ENCODE results near the gene GDF9. TPM values are rescaled to one million over a fixed set of nuclear protein-coding genes. Genes with fewer than 3 reads are reported as not detected.

GDF9 gene
- total RNA-seq, 1 donor = 0.18 TPM

GRCh38 chr5:132840313-132840712 lies 26.0 kb downstream of the GDF9 start:
- no peak for TF ChIP-seq CTCF (IDR thresholded peaks at IDR 0.05; ENCODE audit: insufficient read depth, low read length)
- DNase-seq (ENCODE audit: low read depth) = no peak
- no peak overlapping the region for H3K4me3 ChIP-seq (ENCODE audit: low read depth, low read length)

DNA sequence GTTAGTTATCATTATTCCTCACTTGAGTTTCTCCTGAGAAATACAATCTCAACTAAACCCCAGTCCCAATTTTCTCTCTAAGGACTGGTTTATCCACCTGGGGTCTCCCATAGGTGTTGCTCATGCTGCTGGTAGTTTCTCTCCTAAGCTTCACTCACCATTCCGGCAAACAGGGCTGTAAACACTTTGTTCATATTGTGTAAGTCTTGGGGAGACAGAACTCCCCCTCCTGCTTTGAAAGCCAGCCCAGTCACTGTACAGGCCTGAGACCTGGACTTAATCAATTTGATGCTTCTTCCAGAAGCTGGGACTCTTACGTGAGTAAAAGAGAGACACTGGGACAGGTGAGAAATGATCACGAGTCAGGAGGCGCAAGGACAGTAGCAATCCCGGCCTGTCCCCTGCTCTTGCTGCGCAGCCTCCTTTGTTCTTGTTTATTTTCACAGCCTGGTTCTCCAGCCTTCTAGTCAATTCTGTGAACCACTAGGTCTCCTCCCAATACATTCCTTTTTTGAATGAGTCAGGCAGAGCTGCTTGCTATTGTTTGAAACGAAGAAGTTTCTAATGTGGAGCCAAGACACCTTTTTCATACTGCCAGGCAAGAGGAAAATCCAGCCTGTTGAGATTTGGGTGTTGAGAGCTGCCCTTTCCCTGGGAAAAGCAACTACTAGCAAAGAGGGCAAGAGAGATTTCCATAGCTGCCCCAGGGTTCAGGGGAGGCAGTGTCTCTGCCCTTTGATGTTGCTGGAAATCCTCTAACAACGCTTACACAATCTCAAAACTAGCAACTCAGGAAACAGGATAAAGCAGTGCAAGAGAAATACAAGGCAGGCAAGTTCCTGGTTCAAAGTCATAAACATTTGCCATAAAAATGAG lies 26.6 kb downstream of the GDF9 start:
- H3K4me3 ChIP-seq (ENCODE audit: low read depth, low read length) = no peak overlapping the region
- no peak for TF ChIP-seq CTCF (IDR thresholded peaks at IDR 0.05; ENCODE audit: insufficient read depth, low read length)
- DNase-seq (ENCODE audit: low read depth) = peak; percentile 82

DNA sequence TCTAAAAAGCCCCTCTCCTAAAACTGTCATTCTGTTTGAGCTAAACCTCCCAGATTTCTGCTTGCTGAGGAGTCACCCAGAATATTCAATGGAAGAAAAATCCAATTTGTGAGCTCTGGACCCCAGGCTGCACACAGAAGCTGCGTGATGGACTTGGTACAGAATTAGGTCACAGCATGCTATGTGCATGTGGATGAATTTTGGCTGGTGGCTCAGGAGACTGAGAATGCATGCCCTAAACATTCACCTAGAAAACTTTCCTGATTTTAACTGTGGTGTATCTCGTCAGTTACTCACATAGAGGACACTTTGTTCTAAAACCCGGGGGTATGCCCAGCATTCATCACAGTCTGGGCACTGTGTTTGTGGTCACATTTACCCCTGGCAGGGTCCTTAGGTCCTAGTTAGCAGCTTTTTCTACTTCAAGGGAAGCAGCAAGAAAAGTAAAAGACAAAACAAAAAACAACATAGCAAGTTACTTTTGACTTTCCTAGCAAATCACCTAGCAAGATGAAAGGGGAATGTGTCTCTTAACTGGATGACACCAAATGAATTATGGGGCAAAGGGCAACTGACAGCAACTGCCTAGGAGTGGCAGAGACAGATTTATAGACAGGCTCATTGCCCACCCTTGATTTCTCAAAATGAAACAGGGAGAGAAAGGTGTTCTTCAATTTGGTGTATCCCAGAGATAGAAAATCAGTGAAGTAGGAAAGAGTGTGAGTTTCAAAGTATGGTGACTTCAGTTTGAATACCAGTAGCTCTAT lies 27.6 kb downstream of the GDF9 start:
- no peak overlapping the region for H3K4me3 ChIP-seq (ENCODE audit: low read depth, low read length)
- DNase-seq (ENCODE audit: low read depth) = no peak
- no peak for TF ChIP-seq CTCF (IDR thresholded peaks at IDR 0.05; ENCODE audit: insufficient read depth, low read length)

DNA sequence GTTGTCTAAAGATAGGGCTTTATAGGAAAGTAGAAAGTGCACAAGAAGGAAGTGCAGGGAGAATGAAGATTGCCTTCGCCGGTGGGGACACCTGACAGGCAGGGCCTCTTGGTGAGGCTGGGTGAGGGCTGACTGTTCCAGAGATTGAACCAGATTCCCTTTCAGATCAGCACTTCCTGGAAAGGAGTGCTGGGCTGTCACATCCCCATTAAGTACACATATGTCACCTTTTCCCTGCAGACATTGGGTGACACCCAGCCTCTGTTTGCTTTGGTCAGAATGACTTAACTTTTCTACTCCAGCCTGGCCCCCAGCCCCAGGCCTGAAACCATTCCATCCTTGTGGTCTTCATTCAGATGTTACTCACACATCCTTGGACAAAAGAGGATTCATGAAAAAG lies 28.4 kb downstream of the GDF9 start:
- no peak for TF ChIP-seq CTCF (IDR thresholded peaks at IDR 0.05; ENCODE audit: insufficient read depth, low read length)
- no peak for DNase-seq (ENCODE audit: low read depth)
- no peak overlapping the region for H3K4me3 ChIP-seq (ENCODE audit: low read depth, low read length)

GRCh38 chr5:132836852-132837251 lies 29.4 kb downstream of the GDF9 start:
- DNase-seq (ENCODE audit: low read depth) = no peak
- H3K4me3 ChIP-seq (ENCODE audit: low read depth, low read length) = no peak overlapping the region
- no peak for TF ChIP-seq CTCF (IDR thresholded peaks at IDR 0.05; ENCODE audit: insufficient read depth, low read length)

DNA sequence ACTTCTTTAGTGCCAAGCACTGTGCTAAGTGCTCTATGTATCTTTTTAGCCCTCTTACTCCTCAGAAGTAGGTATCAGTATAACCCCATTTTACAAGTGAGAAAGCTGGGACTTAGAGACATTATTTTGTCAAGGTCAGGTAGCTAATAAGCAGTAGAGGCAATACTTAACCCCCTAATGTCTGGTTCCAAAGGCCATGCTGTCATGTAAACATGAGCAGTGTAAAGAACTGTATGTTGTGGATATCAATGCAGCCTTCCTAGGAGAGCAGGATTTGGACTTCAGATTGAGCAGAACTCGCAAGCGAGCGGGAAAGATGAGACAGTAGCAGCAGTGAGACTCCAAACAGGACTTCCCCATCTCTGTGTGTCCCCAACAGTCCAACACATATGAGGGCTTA lies 32.2 kb downstream of the GDF9 start:
- H3K4me3 ChIP-seq (ENCODE audit: low read depth, low read length) = no peak overlapping the region
- no peak for DNase-seq (ENCODE audit: low read depth)
- TF ChIP-seq CTCF (IDR thresholded peaks at IDR 0.05; ENCODE audit: insufficient read depth, low read length) = no peak
